ENCODE results near the gene KLHL1.

DNA sequence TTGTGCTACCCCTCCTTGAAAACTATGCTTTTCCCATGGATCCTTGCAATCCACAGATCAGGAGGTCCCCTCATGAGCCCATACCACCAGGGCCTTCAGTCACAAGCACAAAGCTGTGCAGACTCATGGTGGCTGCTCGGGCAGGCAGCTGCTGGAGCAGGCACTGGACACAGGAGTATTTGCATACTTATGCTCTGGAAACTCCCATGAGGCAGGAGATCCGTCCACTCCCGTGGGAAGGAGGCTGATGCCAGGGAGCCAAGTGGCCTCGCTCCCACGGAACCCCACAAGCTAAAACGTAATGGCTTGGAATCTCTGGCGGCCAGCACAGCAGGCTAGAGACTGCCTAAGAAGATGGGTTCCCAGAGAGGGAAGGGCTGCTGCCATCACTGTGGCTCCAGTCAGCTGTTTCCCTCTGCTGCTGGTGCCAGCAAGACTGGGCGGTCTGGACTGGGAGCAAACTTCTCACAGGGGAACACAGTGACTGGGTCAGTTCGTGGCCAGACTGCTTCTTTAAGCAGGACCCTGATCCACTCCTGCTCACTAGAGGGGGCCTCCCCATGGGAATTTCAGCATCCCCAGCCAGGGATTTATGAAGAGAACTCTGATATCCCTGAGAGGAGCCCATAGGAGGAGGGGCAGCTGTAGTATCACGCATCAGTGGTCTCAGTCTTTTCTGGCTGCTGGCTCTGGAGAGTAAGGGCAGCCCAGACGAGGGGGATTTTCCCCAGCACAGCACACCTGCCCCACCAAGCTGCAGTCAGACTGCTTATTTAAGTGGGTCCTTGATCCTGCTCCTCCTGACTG, 370.9 kb downstream of the KLHL1 start:
- TF ChIP-seq, protein P1, sequence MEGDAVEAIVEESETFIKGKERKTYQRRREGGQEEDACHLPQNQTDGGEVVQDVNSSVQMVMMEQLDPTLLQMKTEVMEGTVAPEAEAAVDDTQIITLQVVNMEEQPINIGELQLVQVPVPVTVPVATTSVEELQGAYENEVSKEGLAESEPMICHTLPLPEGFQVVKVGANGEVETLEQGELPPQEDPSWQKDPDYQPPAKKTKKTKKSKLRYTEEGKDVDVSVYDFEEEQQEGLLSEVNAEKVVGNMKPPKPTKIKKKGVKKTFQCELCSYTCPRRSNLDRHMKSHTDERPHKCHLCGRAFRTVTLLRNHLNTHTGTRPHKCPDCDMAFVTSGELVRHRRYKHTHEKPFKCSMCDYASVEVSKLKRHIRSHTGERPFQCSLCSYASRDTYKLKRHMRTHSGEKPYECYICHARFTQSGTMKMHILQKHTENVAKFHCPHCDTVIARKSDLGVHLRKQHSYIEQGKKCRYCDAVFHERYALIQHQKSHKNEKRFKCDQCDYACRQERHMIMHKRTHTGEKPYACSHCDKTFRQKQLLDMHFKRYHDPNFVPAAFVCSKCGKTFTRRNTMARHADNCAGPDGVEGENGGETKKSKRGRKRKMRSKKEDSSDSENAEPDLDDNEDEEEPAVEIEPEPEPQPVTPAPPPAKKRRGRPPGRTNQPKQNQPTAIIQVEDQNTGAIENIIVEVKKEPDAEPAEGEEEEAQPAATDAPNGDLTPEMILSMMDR (IDR thresholded peaks at IDR 0.05; ENCODE audit: insufficient read depth, low read depth, low read length): no peak
- TF ChIP-seq EZH2 (IDR thresholded peaks at IDR 0.05; ENCODE audit: insufficient read depth, low read length): no peak
